Measurements from ENCODE around the gene STRBP.
"Not testable (repeated sequence)": the region's sequence is repeated elsewhere in the genome, so short reads cannot be mapped to it uniquely, and the experiment has no call there.

STRBP gene

DNA sequence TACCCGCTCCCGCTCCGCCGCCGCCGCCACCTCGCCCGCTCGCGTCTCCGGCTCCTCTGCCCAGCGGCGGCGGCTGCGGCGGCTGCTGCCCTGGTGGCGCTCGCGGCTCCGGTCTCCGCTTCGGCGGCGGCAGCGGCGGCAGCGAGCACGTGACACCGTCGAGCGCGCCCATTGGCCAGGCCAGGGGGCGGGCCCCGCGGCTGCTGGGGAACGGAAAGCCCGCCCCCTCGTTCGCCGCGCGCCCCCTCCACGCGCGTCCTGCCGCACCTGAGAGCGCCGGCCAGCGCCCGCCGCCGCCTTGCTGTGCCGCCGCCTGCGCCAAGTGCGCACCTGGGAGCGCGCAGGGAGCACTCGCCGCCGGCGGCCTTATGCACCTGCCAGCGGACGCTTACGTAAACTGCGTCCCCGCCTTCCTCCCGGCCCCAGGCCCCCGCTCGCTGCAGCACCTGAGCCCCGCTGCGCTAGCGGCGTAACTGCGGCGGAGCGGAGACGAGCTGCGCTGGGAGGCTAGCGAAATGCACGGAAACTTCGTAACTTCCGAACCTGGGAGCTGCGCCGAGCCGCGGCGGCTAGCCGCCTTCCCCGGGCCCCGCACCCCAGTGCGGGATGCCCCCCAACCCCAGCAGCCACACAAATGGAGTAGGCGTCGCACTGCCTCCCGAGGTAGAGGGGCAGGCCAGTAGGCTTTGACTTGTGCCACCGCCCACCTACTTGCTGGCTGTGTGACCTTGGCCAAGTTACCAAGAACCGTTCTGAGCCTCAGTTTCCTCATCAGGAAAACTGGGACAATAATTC, at the start of gene STRBP:
TSS of gene STRBP (minus strand) at position 122 of the 795 bp plus-strand sequence. CDS start 84,452 bp downstream, outside the sequence.
- peak; percentile 72 for DNase-seq

DNA sequence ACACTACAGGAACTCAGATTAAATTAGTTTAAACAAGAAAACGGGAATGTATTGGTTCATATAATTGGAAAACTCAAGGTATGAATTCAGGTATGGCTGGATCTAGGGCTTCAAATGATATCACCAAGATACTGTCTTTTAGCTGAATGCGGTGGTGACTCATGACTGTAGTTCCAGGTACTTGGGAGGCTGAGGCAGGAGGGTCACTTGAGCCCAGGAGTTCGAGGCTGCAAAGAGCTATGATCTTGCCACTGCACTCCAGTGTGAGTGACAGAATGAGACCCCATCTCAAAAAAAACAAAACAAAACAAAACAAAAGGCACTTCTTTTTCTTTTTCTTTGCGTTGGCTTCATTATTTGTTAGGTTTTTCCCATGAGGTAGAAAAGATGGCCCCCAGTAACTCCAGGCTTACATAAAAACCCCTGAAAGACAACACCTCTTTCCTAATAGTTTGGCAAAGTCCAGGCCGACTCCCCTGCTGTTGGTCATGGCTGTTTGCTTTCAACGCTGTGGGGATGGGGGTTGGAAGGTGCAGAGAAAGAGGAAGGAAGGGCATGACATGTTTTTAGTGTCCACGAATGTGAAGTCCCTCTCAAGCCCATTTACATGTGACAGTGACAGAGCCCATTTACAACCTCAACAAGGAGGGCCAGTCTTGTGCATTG, 47.8 kb upstream of the STRBP start:
- no peak for DNase-seq

DNA sequence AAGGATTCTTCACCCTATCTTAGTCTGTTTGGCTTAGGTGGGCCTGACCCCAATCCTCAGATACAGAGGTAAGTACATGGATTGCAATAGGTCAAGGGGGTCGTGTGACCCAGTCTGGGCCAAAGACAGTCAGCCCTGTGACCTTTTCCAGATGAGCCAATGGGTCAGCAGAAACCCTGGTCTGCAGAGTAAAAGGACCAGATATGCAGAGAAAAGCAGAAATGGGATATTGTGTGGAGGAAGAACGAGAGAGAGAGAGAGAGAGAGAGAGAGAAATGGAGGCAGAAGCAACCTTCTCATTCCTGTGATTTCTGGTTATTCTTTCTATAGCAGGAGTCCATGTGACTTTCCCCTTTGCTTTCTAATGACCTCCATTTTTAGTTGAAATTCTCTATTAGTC, 47.2 kb upstream of the STRBP start:
- DNase-seq, result no peak

DNA sequence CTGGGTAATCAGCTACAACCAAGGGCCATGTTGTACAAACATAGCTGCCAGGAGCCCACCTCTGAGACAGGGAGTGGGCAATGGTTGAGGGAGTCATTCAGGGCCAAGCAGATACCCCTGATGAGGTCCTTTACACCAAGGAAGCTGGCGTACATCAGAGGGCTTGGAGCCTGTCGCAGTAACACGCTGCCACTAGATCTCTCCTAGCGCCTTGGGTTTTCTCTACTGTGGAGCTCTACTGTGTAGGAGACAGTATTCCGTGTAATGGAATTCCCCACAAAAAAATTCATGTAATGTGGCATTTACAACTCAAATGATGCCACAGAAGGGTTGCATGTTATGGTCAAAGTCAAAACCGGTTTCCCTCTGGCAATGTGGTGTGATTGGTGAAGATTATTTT, 46.2 kb upstream of the STRBP start:
- no peak for DNase-seq

DNA sequence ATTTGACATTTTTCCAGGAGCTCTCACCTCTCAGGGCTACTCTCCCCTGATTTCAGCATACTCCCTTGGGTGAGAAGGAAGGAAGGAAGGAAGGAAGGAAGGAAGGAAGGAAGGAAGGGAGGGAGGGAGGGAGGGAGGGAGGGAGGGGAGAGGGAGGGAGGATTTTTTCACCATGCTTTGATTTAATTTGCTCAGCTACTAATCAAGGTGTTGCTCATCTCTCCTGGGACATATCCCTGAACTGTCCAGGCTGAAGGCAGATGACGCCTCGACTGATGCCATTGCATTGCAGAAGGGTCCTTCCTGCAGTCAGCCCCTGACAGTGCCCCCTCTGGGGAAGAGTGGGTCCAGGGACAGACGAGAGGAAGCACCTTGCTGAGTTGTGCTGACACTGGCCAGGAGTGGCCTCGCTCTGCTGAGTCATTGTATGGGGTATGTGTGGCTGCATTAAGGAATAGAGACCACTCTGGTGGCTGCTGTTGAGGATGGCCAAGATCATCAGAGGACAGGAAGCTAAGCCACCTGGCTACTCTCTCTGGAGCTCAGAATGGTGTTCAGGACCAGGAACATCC, 44.0 kb upstream of the STRBP start:
- DNase-seq, result no peak

DNA sequence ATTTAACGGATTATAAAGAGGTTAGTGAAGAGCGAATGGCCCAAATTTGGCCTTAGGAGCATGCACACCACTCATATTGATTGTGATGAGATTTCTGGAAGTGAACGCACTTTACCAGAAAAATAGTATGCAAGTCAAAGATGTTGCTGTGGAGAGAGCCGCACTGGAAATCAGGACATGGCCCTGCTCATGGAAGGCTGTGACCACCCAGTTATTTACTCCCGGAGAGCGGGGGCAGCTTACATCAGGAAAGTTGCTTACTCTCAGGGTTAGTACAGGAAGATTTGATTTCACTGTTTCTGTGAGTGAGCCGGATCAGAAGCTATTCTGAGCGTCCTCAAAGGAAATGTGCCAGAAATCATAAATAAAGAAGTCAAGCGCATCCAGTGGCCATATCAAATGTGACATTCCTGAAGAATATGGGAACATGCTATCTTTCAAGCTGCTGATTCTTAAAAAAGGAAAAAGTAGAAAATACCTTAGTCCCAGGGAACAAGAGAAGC, 42.9 kb upstream of the STRBP start:
- DNase-seq, result no peak

DNA sequence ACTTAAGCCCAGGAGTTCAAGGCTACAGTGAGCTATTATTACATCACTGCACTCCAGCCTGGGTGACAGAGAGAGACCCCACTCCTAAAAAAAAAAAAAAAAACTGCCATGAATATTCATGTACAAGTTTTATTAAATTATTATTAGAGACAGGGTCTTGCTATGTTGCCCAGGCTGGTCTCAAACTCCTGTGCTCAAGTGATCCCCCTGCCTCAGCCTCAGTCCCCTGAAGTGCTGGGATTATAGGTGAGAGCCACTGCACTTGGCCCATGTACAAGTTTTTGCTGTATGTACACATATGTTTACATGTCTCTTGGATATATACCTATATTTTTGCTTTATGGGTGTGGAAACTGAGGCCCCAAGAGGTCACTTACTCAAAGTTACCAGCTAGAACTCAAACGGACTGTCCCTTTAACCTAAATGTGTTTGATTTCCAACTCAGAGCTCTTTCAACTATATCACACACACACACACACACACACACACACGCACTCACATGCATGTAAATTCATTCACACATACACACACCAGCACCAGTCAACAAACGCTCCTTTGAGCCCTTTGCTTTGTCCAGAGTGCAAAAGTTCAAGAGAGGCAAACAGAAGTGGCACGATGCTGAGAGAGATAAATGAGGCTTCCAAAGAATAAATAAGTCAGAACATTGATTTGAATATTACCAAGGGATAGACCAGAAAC, 42.3 kb upstream of the STRBP start:
- DNase-seq, result no peak

DNA sequence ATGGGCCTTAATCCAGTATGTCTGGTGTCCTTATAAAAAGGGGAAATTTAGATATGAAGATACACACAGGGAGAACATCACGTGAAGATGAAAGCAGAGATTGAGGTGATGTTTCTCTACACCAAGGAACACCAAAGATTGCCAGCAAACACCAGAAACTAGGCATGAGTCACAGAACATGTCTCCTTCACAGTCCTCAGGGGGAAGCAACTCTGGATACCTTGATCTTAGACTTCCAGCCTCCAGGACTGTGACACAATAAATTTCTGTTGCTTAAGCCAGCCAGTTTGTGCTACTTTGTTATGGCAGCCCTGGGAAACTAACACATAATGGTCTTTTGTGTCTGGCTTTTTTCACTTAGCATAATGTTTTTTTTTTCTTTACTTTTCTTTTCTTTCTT, 41.2 kb upstream of the STRBP start:
- no peak for DNase-seq

DNA sequence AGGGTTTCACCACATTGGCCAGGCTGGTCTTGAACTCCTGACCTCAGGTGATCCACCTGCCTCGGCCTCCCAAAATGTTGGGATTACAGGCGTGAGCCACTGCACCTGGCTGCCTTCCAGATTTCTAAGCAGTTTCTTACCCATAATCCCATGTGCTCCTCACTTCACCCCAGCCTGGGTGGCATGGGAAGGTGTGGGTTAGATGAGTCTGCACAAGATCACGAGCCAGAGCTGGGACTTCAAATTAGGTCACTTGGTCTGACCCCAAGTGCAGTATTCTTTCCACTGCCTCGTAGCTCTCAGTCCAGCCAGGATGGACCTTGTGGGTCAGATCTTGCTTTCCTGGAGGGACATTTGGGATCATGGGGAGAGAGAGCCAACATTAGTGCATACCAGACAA, 37.5 kb upstream of the STRBP start:
- no peak for DNase-seq

DNA sequence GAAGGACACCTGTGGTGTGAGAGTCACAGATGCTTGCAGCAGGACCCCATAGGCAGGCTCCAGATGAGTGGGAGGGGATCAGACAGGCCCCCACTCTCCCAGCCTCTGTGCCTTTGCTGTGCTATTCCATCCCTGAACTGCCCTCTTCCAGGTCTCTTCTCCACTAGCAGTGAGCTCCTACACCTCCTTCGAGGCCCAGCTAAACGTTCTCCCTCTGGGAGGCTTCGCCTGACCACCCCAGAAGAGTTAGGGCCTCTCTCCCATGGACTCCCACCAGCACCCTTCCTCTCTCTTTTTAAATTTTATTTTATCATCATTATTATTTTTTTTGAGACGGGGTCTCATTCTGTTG, 35.9 kb upstream of the STRBP start:
- no peak for DNase-seq

DNA sequence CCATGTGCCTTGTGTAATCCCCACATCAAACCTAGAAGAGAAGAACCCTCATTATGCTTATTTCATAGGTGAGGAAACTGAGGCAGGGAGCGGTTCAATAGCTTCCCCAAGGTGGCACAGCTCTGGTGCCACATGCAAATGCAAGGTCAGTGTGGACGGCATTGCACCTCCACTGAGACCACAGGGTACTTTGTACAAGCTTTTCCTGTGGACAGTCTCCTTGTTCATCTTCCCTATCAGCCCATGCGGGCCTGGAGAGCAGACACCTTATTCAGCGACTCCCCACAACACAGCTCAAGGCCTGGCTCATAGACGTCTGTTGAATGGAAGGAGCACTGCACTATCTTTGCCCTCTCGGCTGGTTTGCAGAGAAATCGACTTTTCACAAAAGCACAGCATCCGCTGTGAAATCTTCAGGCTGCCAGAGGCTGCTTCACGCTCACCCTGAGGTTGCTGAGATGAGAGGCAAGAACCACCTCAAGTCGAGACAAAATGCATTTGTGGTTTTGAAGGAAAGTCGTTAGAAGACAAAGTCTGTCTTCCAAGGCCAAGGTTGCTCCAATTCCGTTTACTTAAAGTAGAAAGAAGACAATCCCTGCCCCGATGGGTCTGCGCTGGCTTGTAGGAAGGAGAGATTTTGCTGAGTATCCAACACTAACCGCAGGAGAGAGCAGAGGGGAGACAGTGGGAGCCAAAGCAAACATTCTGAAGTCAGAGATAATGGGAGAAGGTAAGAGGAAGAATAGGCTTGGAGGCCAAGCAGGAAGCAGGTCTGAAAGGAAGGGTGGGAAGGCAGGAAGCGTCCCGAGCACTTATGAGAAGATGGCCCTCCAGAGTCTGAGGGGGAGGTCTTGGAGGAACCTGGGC, 34.2 kb upstream of the STRBP start:
- no peak for DNase-seq

DNA sequence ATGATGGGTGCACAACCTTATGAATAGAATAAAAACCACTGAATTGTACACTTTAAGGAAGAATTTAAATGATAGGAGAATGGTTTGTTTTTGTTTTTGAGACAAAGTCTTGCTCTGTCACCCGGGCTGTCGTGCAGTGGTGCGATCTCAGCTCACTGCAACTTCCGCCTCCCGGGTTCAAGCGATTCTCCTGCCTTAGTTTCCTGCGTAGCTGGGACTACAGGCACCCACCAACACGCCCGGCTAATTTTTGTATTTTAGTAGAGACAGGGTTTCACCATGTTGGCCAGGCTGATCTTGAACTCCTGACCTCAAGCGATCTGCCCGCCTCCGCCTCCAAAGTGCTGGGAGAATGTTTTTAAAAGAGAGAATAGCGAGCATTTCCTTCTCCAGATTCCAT, 33.5 kb upstream of the STRBP start:
- not testable (repeated sequence) for DNase-seq

DNA sequence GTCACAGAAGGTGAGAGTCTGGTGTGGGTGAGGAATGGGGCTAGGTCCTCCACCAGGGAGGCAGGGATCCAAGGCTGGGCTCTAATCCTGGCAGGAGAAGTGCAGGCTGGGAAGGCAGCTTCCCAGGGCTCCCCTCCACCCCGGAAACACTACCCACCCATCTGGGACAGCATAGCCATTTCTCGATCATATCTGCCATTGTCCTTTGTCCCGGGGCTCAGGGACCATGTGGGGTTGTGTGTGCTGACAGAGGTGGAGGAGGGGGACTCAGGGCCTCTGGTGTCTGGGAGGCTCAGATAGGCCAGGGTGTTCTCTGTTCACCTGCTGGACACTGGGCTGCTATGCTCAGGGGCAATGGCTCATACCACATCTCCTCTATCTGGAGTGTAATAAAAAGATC, 32.2 kb upstream of the STRBP start:
- DNase-seq, result no peak

DNA sequence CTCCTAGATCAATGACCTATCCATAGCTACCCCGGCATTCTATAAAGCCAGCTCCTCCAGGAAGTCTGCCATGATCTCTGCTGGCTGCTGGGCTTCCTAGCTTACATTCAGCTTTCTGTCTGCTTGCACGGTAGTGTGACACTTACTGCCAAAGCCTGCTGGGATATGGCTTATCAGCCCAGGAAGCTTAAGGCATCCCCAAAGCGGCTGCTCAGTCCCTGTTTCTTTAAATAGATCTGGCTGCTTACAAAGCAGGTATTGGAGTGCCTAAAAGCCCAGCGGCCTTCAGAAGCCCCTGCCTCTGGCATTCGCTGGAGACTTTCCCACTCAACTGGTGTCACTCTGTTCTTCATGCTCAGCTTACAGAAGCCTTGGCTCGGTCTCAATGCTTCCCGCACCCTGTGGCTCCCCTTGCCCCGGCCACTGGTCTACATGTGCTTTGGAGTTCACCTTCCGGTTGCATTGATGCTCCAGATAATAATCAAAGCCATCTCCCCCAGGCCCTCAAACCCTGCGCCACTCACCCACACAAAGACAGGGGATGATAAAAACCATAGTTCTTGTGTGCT, 31.3 kb upstream of the STRBP start:
- DNase-seq, result no peak

DNA sequence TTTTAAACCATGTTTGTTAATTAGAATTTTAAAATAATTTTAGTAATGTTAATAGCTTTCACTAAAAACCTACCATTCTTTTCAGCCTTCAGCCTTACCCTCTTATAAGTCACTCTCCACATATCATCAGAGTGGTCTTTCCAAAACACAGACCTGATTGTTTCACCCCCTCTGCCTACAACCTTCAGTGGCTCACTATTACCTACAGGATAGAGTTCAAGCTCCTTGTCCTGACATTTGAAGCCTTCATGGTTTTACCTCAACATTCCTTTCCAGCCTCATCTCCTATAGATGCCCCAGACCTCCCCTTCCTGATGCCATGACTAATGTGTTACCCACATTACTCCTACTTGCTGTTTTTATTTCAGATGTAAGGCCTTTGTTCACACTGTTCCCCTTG, 27.8 kb upstream of the STRBP start:
- DNase-seq, result no peak

DNA sequence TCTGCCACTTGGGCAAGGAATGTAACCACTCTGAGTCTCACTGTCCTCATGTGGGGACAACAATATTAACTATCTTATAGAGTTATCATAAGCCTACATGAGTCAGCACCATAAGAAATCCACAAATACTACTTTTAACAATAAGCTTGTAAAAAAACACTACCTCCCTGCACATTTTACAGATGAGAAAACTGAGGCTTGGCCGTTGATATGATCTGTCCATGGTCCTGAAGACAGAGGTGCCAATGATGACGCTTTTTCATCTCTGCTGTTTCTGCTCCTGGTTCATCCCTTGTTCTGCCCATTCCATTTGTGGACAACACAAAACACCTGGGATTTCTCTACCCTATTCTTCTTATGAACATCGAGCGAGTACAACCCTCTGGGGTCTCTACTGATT, 23.4 kb upstream of the STRBP start:
- DNase-seq, result no peak

DNA sequence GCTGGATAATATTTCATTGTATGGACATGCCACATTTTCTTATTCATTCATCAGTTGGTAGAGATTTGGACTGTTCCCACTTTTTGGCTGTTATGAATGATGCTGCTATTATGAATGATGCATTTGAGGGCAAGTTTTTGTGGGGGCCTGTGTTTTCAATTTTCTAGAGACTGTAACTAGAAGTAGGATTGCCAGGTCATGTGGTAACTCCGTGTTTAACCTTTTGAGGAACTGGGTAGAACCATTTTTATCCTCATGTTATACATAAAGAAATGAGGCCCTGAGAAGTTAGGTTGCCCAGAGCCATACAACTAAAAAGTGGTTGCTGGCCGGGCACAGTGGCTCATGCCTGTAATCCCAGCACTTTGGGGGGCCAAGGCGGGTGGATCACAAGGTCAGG, 22.4 kb upstream of the STRBP start:
- DNase-seq, result no peak

DNA sequence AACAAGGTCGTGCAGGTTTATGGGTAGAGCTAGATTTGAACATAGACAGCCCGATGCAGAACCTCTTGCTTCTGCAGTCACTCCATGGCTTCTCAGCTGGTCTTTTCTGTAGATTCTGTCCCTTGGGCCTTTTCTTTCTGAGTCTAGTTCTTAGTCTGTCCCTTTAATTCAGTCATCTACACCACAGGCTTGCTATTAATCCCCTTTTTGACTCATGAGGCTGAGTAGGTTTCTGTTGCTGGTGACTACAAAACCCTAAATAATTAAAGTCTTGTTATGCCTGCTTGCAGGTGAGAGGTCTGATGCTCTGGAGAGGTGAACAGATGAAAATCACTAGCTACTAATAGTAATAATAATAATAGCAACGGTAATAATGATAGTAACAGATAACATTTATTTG, 19.3 kb upstream of the STRBP start:
- no peak for DNase-seq

DNA sequence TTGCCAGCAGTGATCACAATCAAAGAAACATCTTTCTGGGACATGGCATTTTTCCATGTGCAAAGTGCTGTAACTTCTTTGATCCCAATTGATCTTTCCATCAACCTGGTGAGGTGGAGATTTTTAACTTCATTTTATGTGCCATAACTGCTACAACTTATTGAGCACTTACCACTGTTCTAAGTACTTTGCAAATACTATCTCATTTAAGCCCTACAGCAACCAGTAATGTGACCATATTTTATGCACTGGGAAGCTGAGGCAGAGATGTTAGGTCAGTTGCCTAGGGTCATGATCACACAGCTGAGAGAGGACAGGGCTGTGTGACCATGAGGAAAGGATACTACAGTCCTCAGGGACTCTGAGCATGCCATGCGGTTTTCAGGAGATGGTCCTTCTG, 17.9 kb upstream of the STRBP start:
- no peak for DNase-seq

DNA sequence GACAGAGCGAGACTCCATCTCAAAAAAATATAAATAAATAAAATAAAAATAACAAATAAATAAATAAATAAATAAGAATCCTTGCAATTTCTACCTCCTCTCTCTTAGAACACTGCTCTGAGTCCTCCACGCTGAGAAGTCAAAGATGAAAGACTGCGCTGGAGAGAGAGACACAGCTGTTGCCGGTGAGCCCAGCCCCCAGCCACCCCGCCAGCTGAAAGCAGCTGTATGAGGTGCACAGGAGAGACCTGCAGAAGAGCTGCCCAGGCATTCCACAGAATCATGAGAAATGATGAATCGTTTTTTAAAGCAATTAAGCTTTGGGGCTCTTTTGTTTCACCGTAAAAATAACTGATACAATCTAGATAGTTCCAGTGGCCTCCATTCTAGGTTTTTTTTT, 16.3 kb upstream of the STRBP start:
- no peak for DNase-seq

DNA sequence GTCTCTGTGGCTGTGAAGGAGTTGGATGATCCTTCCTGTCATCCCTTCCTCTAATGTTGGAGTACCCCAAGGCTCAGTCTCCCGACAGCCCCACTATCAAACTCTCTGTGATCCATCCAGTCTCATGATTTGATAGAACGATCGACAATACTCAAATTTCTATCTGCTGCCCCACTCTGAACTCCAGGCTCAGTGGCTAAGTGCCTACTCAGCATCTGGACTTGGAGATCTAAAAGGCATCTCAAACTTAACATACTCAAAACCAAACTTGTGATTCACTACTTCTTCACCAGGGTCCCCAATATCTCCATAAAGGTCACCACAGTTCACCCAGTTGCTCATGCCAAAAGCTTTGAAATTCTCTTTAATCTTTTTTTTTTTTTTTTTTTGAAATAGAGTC, 15.1 kb upstream of the STRBP start:
- DNase-seq, result no peak

DNA sequence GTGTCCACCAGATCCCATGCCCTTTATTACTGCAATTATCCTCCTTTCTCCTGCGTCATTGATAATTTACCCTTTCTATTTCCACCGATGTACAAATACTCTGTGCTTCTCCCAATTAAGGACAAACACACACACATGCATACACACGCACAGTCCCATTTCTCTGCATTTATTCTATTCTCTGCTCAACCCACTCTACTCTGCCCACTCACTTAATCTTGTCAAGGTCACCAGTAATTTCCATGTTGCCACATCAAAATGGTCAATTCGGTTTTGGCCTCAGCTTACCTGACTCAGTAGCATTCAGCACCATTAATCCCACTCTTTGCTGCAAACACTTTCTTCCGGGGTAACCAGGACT, 14.6 kb upstream of the STRBP start:
- DNase-seq, result no peak

Data from NCI-H2029 treated with DMSO at 0.1 percent for 48 hours (cell line).